ENCODE measurements around the gene TAMALIN.
A peak's percentile ranks its signal among the peaks of the same experiment; 100 is the strongest.

Gene TAMALIN

DNA sequence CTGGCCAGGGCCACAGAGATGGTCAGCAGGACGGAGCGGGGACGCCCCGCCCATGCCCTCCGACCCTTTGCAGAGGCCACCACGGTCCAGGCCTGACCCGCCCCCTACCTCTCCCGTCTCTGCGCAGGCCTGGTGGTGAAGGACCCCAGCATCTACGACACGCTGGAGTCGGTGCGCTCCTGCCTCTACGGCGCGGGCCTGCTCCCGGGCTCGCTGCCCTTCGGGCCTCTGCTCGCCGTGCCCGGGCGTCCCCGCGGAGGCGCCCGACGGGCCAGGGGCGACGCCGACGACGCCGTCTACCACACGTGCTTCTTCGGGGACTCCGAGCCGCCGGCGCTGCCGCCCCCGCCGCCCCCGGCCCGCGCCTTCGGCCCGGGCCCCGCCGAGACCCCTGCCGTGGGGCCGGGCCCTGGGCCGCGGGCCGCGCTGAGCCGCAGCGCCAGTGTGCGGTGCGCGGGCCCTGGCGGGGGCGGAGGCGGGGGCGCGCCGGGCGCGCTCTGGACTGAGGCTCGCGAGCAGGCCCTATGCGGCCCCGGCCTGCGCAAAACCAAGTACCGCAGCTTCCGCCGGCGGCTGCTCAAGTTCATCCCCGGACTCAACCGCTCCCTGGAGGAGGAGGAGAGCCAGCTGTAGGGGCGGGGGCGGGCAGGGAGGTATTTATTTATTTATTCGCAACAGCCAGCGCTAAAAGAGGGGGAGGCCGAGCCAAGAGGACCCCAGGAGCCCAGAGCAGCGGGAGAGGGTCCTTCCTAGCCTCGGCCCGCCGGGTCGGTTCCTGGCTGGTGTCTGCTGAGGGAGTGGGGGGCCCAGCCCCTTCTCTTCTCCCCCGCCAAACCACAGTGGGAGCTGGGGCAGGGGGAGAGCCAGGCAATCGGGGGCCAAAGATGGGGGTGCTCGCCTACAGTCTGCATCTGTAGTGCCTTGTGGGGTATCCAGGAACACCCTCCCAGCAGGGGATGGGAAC, 8.1 kb downstream of the TAMALIN start:
- no peaks in the 10 kb centered on the region for H3K36me3 Mint-ChIP-seq
- peaks cover 1% of the 10 kb centered on the region for H3K4me1 Mint-ChIP-seq (ENCODE audit: low read depth)
- H3K4me3 Mint-ChIP-seq, result no peak overlapping the region
- H3K9me3 Mint-ChIP-seq (ENCODE audit: low read depth), result no peaks in the 10 kb centered on the region
- H3K27ac Mint-ChIP-seq, result no peak overlapping the region
- no peaks in the 10 kb centered on the region for H3K27me3 Mint-ChIP-seq

DNA sequence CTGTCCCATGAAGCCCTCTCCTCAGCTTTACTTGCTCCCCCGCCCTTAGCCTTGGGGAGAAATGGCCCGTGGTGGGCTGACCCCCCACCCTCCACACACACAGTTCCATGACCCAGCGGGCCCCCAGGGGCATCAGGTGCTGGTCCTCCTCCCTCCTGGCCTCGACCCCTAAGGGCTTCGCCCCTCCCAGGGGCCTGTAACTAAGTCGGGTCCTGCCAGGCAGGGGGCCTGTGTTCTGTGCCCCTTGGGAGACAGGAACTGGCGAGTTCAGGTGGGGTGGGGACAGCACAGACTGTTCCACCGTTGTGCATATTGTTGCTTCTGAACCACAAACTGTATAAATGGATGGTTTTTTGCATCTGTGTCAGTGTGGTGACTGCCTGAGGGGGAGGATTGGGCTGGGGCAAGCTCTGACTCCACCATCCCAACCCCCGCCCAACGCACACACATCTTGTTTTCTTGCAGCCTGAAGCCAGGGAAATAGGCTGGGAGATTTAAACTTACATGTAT, 8.8 kb downstream of the TAMALIN start:
- Mint-ChIP-seq H3K9me3 (ENCODE audit: low read depth) (no peaks in the 10 kb centered on the region), H3K36me3 (no peaks in the 10 kb centered on the region), H3K27me3 (no peaks in the 10 kb centered on the region), H3K4me3 (no peak overlapping the region), H3K27ac (no peak overlapping the region), H3K4me1 (ENCODE audit: low read depth) (peaks cover 8% of the 10 kb centered on the region)

DNA sequence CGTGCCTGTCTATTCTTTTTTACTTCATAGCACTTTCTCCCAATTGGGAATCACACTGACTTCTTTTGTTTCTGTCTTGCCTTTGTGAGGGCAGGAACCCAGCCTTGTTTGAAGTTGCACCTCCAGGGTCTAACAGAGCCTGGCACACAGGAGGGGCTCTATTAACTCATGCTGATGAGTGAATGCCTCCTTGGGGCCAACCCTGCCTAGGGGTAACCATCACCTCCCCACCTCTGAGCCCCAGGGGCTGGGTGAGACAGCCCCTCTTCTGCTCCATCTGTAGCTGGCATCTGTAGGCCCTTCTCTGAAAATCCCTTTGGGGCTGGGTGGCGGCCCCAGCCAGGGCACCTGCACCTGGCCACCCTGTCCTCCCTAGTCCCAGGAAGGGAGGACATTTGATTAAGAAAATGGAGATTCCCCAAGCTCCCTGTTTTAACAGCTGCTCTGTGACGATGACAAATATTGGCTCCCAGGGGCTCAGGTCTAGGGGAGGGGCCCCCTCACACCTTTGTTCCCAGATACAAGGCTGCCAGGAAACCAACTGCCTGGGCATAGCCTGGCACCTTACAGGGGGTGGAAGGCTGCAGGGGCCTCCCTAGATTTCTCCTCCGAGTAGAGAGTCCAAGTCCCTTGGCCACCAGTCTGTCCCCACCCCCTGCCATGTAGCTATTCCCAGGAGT, 11.8 kb downstream of the TAMALIN start:
- peaks cover 21% of the 10 kb centered on the region for H3K4me1 Mint-ChIP-seq (ENCODE audit: low read depth)
- no peaks in the 10 kb centered on the region for H3K9me3 Mint-ChIP-seq (ENCODE audit: low read depth)
- no peak overlapping the region for H3K27ac Mint-ChIP-seq
- no peak overlapping the region for H3K4me3 Mint-ChIP-seq
- no peaks in the 10 kb centered on the region for H3K27me3 Mint-ChIP-seq
- no peaks in the 10 kb centered on the region for H3K36me3 Mint-ChIP-seq

DNA sequence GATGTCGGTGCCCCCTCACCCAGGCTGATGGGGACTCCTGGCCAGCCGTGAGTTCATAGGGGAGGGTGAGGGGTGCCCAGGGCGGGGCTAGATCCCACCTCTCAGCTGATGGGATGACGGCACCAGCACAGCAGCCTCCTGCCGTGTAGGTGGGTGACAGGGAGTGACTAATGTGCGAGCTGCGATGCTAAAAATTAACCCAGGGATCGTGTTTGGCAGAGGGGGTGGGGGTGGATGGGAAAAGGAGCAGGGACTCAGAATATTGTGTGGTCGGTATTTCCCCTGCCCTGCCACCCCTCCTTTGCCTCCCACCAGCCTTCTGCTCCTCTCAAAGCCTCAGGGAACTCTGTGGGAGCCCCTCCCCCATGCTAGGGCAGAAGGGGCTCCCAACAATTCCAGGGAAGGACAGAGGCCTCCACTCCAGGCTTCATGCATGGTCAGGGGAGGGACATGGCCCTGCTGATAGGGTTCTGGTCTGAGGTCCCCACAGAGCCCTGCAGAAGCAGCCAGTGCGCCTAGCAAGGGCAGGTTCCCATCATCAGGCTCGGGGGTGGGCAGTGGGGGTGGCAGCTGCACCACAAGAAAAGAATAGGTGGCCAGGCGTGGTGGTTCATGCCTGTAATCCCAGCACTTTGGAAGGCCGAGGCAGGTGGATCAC, 12.5 kb downstream of the TAMALIN start:
- no peaks in the 10 kb centered on the region for H3K27me3 Mint-ChIP-seq
- H3K4me3 Mint-ChIP-seq, result no peak overlapping the region
- no peak overlapping the region for H3K27ac Mint-ChIP-seq
- H3K9me3 Mint-ChIP-seq (ENCODE audit: low read depth), result no peaks in the 10 kb centered on the region
- H3K4me1 Mint-ChIP-seq (ENCODE audit: low read depth), result peaks cover 24% of the 10 kb centered on the region
- no peaks in the 10 kb centered on the region for H3K36me3 Mint-ChIP-seq

DNA sequence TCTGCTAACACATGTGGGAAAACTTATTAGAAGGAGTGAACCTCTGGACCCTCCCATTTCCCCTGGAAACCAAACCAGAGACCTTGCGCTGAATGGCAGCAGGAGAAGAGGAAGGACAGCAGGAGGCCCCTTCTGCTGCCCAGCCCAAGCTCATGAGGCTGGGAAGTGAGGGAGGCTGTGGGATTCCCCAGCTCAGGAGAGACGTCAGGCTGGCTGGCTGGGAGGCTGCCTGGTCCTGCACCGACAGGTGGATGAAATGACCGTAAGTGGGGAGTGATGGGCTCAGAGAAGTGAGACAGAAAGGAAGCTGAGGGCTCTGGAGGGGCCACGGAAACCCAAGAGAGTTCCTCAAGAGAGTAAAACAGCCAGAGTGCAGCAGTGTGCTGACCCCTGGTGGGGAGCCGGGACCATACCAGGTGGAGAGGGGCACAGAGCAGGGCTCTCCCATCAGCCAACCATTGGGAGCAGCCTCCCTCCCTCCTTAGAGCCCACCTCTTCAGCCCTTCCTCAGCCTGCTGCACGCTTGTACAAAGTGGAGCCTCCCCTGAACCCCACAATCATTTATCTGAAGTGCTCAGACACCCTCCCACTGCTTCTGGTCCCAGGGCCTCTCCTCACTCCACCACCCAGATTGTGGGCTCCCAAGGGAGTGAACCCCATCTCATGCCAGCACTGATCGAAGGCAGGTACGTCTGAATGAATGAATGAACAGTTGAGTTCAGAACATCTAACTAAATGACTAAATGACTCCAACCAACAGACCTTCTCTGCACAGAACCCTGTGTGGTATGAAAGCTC, 14.0 kb downstream of the TAMALIN start:
- Mint-ChIP-seq H3K4me1 (ENCODE audit: low read depth) (peaks cover 39% of the 10 kb centered on the region), H3K27me3 (no peaks in the 10 kb centered on the region), H3K27ac (no peak overlapping the region), H3K36me3 (no peaks in the 10 kb centered on the region), H3K4me3 (no peak overlapping the region), H3K9me3 (ENCODE audit: low read depth) (no peaks in the 10 kb centered on the region)

DNA sequence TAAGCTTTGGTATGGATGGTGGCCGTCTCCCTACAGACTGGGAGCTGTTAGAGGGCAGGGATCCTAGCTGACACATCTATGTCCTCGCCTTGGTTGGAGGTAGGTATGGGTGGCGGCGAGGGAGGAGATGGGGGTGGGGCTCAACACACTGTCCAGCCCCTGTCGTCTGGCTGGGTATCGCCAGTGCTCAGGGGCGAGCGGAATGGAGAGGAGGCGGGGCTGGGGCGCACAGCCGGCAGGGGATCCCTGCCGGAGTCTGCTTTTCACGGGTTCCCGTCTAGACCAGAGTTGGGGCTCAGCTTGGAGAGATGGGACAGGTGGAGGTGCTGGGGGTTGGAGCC, 16.1 kb downstream of the TAMALIN start:
- H3K27ac Mint-ChIP-seq, result no peak overlapping the region
- H3K4me1 Mint-ChIP-seq (ENCODE audit: low read depth), result peaks cover 47% of the 10 kb centered on the region

DNA sequence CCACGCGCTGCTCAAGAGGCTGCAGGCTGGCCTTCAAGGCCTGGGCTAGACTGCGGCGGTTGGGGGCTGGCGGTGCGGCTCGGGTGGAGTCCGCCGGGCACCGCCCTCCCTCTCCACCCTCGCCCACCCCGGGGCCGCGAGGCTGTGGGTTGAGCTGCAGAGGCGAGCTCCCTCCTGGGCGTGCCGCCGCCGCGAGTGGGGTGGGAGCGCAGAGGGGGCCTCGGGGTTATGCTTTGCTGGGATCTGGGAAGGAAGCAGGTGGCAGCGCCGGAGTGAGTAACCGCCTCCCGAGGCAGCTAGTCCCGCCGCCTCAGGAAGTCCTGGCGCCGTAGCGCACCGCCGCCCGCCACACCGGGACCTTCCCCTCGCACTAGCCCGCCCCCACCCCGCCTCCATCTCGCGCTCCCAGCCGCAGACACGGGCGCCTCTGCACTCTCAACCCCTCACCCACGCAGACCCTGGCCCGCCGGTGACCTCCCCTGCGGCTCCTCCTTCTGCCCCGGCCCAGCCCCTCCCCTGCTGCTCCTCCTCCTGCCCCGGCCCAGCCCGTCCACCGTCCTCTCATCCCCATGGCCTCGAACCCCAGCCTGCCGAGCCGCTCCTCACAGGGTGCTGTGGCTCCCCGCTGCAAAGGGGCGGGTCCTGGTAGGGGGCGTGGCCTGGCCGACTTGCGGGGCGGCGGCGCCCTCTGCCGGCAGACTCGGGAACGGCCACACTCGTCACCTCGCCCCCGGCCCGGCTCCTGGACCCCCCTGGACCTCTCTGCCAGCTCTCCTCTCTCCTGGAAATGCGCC, 16.6 kb downstream of the TAMALIN start:
- peaks cover 47% of the 10 kb centered on the region for H3K4me1 Mint-ChIP-seq (ENCODE audit: low read depth)
- H3K27ac Mint-ChIP-seq, result peak overlapping the region; percentile 95
- no peaks in the 10 kb centered on the region for H3K36me3 Mint-ChIP-seq
- H3K4me3 Mint-ChIP-seq, result peak overlapping the region; percentile 88
- H3K9me3 Mint-ChIP-seq (ENCODE audit: low read depth), result no peaks in the 10 kb centered on the region
- no peaks in the 10 kb centered on the region for H3K27me3 Mint-ChIP-seq

More for the DNA sequence above, 16.1 kb downstream of the TAMALIN start:
- H3K4me3 Mint-ChIP-seq, result peak overlapping the region; percentile 80
- H3K36me3 Mint-ChIP-seq, result no peaks in the 10 kb centered on the region
- H3K9me3 Mint-ChIP-seq (ENCODE audit: low read depth), result no peaks in the 10 kb centered on the region
- H3K27me3 Mint-ChIP-seq, result no peaks in the 10 kb centered on the region

DNA sequence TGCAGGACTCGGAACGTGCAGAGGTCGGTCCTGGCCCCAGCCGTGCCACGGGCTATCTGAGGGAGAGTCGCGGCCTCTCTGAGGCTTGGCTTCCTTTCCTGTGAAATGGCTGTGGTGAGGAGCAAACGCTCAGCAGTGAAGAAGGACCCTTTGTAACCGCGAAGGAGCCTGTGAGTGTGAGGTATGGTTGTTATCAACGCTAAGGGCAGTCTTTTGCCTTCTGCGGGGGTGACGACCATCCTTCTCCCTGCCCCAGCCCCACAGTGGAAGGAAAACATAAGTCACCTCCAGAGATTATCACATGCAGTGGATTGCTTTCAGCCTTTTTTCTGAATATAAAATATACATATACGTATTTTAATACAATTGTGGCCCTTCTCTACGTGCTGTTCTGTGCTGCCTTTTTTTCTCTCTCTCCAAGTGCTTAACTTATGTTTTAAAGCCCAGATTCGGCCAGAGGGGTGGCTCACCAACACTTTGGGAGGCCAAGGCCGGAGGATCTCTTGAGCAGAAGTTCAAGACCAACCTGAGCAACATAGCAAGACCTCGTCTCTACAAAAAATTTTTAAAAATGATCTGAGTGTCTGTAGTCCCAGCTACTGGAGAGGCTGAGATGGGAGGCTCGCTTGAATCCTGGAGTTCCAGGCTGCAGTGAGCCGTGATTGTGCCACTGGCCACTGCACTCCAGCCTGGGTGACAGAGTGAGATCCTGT, 17.4 kb downstream of the TAMALIN start:
- no peaks in the 10 kb centered on the region for H3K9me3 Mint-ChIP-seq (ENCODE audit: low read depth)
- no peaks in the 10 kb centered on the region for H3K36me3 Mint-ChIP-seq
- H3K4me1 Mint-ChIP-seq (ENCODE audit: low read depth), result peaks cover 47% of the 10 kb centered on the region
- no peaks in the 10 kb centered on the region for H3K27me3 Mint-ChIP-seq
- H3K4me3 Mint-ChIP-seq, result peak overlapping the region; percentile 88
- peak overlapping the region; percentile 95 for H3K27ac Mint-ChIP-seq

DNA sequence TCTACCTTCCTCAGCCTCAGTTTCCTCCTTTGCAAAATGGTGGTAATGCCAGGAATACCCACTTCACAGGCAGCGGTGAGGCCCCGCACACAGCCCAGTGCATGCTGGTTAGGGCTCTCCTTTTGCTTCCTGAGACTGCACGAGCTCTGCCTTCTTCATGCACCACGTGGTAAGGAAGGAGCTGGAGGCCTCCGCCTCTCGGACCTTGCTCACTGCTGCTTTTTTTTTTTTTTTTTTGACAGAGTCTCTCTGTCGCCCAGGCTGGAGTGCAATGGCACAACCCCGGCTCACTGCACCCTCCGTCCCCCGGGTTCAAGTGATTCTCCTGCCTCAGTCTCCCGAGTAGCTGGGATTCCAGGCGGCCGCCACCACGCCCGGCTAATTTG, 18.1 kb downstream of the TAMALIN start:
- Mint-ChIP-seq H3K27me3 (no peaks in the 10 kb centered on the region), H3K27ac (peak overlapping the region; percentile 95), H3K9me3 (ENCODE audit: low read depth) (no peaks in the 10 kb centered on the region), H3K4me3 (peak overlapping the region; percentile 88), H3K36me3 (no peaks in the 10 kb centered on the region), H3K4me1 (ENCODE audit: low read depth) (peaks cover 47% of the 10 kb centered on the region)

DNA sequence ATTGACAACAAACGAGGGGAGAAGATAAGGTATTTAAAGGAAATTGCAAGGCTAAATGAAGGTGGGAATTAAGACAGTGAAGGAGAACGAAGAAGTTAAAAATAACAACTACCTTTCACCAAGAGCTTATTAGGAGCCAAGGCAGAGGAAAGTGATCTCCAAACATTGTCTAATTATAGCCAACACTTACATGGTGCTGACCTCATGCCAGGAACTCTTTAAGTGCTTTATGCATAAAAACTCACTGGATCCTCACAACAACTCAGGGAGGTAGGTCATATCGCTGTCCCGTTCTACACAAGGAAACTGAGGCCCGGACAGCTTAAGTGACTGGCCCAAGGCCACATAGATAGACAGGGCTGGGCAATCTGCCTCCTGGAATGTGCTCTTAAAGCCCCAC, 19.5 kb downstream of the TAMALIN start:
- H3K27ac Mint-ChIP-seq, result peak overlapping the region; percentile 30
- H3K27me3 Mint-ChIP-seq, result no peaks in the 10 kb centered on the region
- no peaks in the 10 kb centered on the region for H3K36me3 Mint-ChIP-seq
- peaks cover 34% of the 10 kb centered on the region for H3K4me1 Mint-ChIP-seq (ENCODE audit: low read depth)
- no peaks in the 10 kb centered on the region for H3K9me3 Mint-ChIP-seq (ENCODE audit: low read depth)
- H3K4me3 Mint-ChIP-seq, result peak overlapping the region; percentile 88

DNA sequence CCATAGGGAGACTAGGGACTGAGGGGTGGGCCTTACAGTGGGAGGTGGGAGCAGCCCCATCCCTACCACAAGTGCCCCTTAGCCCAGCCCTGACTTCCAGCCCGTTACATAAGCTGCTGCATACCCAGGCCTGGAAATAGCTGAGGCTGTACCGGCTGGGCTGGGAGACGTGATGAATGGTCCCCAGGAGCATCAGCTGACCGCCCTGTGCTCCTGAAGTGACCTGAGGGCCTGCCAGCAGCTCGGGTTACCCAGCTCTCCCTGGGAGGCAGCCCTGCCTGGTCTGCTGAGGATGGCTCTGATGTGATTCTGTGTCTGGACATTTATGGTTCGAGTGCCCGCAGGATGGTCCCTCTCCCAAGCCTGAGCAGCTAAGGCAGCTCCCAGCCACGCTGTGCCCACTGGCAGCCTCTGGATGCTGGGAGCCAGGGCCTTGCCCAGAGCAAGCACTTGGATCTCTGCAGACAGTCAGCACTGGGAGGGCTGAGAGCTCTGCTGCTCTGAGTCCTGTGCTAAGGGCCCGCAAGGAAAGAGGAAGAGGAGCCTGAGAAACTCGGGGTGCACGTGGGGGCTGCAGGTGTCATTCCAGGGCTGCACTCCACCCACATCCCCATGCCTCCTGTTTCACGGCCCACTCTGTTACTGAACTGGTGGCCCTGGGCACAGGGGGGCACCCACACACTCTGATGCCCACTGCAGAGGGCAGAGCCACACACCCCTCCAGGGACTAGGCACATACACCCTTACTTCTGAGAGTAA, 20.5 kb downstream of the TAMALIN start:
- H3K27ac Mint-ChIP-seq, result no peak overlapping the region
- no peaks in the 10 kb centered on the region for H3K36me3 Mint-ChIP-seq
- no peaks in the 10 kb centered on the region for H3K9me3 Mint-ChIP-seq (ENCODE audit: low read depth)
- no peak overlapping the region for H3K4me3 Mint-ChIP-seq
- no peaks in the 10 kb centered on the region for H3K27me3 Mint-ChIP-seq
- H3K4me1 Mint-ChIP-seq (ENCODE audit: low read depth), result peaks cover 36% of the 10 kb centered on the region

DNA sequence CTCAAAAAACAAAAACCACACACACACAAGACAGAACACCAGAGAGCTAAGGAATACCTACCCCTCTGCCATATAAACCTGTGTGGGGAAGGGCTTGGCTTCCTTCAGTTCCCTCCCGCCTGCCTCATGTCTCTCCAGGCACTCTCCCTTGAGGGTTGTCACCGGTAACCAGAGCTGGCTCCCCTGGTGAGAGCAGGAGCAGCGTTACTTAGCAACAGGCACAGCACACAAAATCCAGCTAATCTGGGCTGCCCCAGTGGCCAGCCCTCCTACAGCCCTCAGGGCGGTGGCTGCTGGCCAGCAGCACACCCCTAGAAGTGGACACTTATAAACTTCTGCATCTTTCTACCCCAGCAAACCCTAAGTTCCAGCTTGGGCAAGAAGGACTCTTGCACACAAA, 22.9 kb downstream of the TAMALIN start:
- no peaks in the 10 kb centered on the region for H3K36me3 Mint-ChIP-seq
- H3K4me3 Mint-ChIP-seq, result no peak overlapping the region
- no peak overlapping the region for H3K27ac Mint-ChIP-seq
- no peaks in the 10 kb centered on the region for H3K9me3 Mint-ChIP-seq (ENCODE audit: low read depth)
- H3K4me1 Mint-ChIP-seq (ENCODE audit: low read depth), result peaks cover 42% of the 10 kb centered on the region
- no peaks in the 10 kb centered on the region for H3K27me3 Mint-ChIP-seq

DNA sequence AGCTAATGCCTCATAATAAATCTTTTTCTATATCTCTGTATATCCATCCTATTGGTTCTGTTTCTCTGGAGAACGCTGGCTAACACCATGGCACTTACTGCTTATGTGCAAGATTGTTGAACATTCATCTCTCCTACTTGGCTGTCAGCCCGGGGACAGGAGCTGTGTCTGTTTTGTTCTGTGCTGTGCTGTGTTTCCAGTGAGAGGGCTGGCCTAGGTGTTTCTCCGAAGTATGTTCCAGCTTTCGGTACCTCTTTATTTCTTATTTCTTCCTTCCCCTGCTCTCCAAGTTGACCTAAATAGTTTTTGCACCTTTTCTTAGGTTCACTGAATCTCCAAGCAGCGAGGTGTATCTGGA, 25.7 kb downstream of the TAMALIN start:
- H3K27ac Mint-ChIP-seq, result peak overlapping the region; percentile 55
- peaks cover 38% of the 10 kb centered on the region for H3K4me1 Mint-ChIP-seq (ENCODE audit: low read depth)
- no peaks in the 10 kb centered on the region for H3K9me3 Mint-ChIP-seq (ENCODE audit: low read depth)

More for the DNA sequence above, 25.7 kb downstream of the TAMALIN start:
- Mint-ChIP-seq H3K27me3 (no peaks in the 10 kb centered on the region), H3K36me3 (no peaks in the 10 kb centered on the region), H3K4me3 (peak overlapping the region; percentile 77)

All from activated naive CD8-positive, alpha-beta T cell (primary cell).